Activated CD8-positive, alpha-beta T cell treated with anti-CD3 and anti-CD28 coated beads for 36 hours (primary cell): ENCODE results near the gene ANKRD27. TPM values are rescaled to one million over a fixed set of nuclear protein-coding genes. Genes with fewer than 3 reads are reported as not detected.

Experiments
- ATAC-seq: fragments of 200-7000 bp; cut with Tn5 transposase; one replicate; pipeline ENCODE4 v1.10.0; 2021; ENCODE audit warnings: mild to moderate bottlenecking, moderate library complexity
- CTCF ChIA-PET: fragments of 350-600 bp; sonication (Branson Sonifier 250); formaldehyde crosslinking; loops from one replicate; lab custom pipeline; 2021; ENCODE audit warnings: antibody characterized with exemption; lab: Charles Lee
- POLR2A ChIA-PET: fragments of 350-600 bp; sonication (Branson Sonifier 250); formaldehyde crosslinking; loops from one replicate; lab custom pipeline; 2021; ENCODE audit warnings: antibody characterized with exemption; lab: Charles Lee
- DNase-seq: peaks from one replicate; pipeline ENCODE4 v3.0.0-alpha.2; 2020
- H3K27ac Mint-ChIP-seq: one replicate; pipeline ENCODE4 v1.8.0; 2021; ENCODE audit warnings: mild to moderate bottlenecking, mixed read lengths
- H3K27me3 Mint-ChIP-seq: one replicate; pipeline ENCODE4 v1.8.0; 2021; ENCODE audit warnings: mixed read lengths
- H3K36me3 Mint-ChIP-seq: one replicate; pipeline ENCODE4 v1.8.0; 2021; ENCODE audit warnings: low read depth, mixed read lengths
- H3K4me1 Mint-ChIP-seq: one replicate; pipeline ENCODE4 v1.8.0; 2021; ENCODE audit warnings: low read depth, mixed read lengths
- H3K4me3 Mint-ChIP-seq: one replicate; pipeline ENCODE4 v1.8.0; 2021; ENCODE audit warnings: mild to moderate bottlenecking, moderate library complexity, mixed read lengths
- H3K9me3 Mint-ChIP-seq: one replicate; pipeline ENCODE4 v1.8.0; 2021; ENCODE audit warnings: mixed read lengths
- intact Hi-C: fragments of 100-400 bp; cut with micrococcal nuclease; formaldehyde crosslinking; loops from one replicate; pipeline ENCODE4 v1.10.0; 2022
- total RNA-seq, 2 experiments: library from RNA; stranded (reverse); gene quantifications; one replicate each; pipeline ENCODE4 v1.2.3, GENCODE V29; 2021
- TF ChIP-seq, protein P1 (sequence below): fragments of 200-600 bp; IDR thresholded peaks from one replicate; pipeline ENCODE4 v1.8.0; 2022; ENCODE audit warnings: antibody characterized with exemption, mild to moderate bottlenecking

Gene ANKRD27
- total RNA-seq, 2 experiments from 2014 or later: 34.2 to 41.0 TPM

GRCh38 chr19:32603961-32604360 lies 71.0 kb downstream of the ANKRD27 start:
- peaks cover 24% of the 10 kb centered on the region for H3K36me3 Mint-ChIP-seq
- intact Hi-C loops: no loop called here
- CTCF ChIA-PET: no interaction called here
- no peak overlapping the region for H3K4me3 Mint-ChIP-seq
- H3K27ac Mint-ChIP-seq: no peak overlapping the region
- ATAC-seq (no peak), DNase-seq (no peak)
- H3K27me3 Mint-ChIP-seq: no peaks in the 10 kb centered on the region
- H3K9me3 Mint-ChIP-seq: no peaks in the 10 kb centered on the region
- H3K4me1 Mint-ChIP-seq: peaks cover 7% of the 10 kb centered on the region
- TF ChIP-seq, protein P1, sequence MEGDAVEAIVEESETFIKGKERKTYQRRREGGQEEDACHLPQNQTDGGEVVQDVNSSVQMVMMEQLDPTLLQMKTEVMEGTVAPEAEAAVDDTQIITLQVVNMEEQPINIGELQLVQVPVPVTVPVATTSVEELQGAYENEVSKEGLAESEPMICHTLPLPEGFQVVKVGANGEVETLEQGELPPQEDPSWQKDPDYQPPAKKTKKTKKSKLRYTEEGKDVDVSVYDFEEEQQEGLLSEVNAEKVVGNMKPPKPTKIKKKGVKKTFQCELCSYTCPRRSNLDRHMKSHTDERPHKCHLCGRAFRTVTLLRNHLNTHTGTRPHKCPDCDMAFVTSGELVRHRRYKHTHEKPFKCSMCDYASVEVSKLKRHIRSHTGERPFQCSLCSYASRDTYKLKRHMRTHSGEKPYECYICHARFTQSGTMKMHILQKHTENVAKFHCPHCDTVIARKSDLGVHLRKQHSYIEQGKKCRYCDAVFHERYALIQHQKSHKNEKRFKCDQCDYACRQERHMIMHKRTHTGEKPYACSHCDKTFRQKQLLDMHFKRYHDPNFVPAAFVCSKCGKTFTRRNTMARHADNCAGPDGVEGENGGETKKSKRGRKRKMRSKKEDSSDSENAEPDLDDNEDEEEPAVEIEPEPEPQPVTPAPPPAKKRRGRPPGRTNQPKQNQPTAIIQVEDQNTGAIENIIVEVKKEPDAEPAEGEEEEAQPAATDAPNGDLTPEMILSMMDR: no peak
- POLR2A ChIA-PET: no interaction called here

DNA sequence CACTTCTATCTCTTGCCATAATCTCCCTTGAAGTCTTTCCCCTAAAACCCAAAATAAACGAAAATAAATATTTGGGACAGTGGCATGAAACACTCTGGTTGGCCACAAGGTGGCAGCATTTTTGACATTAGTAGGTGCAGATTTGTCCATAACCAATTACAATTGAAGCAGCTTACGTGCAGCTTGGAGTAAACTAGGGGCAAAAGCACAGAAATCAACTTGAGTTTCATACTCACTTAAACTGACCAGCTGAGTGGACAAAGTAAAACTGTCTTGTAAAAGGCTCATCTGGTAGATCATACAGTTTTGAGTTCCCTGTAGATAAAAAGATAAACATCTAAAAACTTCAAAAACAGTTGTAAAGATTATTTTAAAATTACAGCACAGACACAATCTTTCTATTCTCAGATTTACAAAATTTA lies 75.2 kb downstream of the ANKRD27 start:
- peak; percentile 52 for DNase-seq
- peak; percentile 65 for ATAC-seq
- TF ChIP-seq, protein P1: peak; percentile 78
- no peak overlapping the region for H3K4me3 Mint-ChIP-seq
- ChIA-PET POLR2A (no interaction called here), CTCF (interaction anchor here (0.6 to 1.6 kb wide), 15 partner anchors 13 to 496 kb away, joined by 3 to 10 read pairs (median 3); no protein-coding TSS in a partner anchor)
- peak overlapping the region; percentile 75 for H3K27ac Mint-ChIP-seq
- no peaks in the 10 kb centered on the region for H3K9me3 Mint-ChIP-seq
- intact Hi-C loops: no loop called here
- peaks cover 13% of the 10 kb centered on the region for H3K4me1 Mint-ChIP-seq
- H3K27me3 Mint-ChIP-seq: no peaks in the 10 kb centered on the region
- H3K36me3 Mint-ChIP-seq: peaks cover 33% of the 10 kb centered on the region

DNA sequence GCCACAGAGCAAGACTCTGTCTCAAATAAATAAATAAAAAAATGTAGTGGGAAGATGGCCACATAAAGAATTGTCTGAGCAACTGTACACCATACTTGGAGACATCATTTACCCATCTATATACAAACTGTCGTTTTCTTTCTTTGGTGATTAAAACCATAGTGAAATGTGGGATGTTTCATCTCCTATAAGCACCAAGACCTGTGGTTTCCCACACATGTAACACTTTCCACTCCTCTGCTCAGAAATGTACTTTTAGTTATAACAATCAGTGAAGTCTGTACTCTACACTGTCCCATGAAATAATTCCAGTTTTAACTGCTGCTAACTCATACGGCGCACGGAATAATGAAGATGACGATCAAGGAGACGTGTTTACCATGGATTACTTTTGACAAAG lies 75.7 kb downstream of the ANKRD27 start:
- Mint-ChIP-seq H3K9me3 (no peaks in the 10 kb centered on the region), H3K27me3 (no peaks in the 10 kb centered on the region), H3K36me3 (peaks cover 31% of the 10 kb centered on the region), H3K27ac (peak overlapping the region; percentile 75), H3K4me1 (peaks cover 13% of the 10 kb centered on the region), H3K4me3 (no peak overlapping the region)
- intact Hi-C loops: no loop called here
- peak; percentile 13 for DNase-seq
- ChIA-PET POLR2A (no interaction called here), CTCF (interaction anchor here (0.7 to 1.6 kb wide), 6 partner anchors 7 to 190 kb away, joined by 3 to 10 read pairs (median 4); no protein-coding TSS in a partner anchor)
- TF ChIP-seq, protein P1: no peak
- peak; percentile 70 for ATAC-seq

DNA sequence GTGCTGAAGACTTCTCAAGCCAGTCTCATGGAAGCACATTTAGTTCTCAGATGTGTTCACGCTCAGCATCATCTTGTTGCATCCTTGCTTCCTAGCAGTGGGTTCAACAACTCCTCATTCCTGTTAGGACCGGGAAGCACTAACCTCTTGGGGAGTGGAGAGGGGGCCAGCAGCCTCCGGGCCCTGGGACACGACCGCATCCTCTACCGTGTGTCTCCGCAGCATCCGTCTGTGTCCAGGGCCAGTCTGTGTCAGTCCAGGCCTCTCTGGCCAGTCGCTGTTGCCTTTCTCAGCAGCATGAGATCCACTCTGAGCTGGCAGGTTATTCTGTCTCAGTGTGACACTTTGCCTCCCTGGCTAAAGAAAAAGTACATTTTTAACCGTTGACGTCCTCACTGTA lies 77.0 kb downstream of the ANKRD27 start:
- intact Hi-C loops: no loop called here
- no peak for DNase-seq
- ATAC-seq: no peak
- Mint-ChIP-seq H3K9me3 (no peaks in the 10 kb centered on the region), H3K4me1 (peaks cover 13% of the 10 kb centered on the region), H3K27me3 (no peaks in the 10 kb centered on the region), H3K4me3 (no peak overlapping the region), H3K36me3 (peaks cover 35% of the 10 kb centered on the region), H3K27ac (no peak overlapping the region)
- CTCF ChIA-PET: interaction anchor here (1.5 kb wide), 1 partner anchor 41 kb away, joined by 4 read pairs; no protein-coding TSS in a partner anchor
- TF ChIP-seq, protein P1: no peak
- POLR2A ChIA-PET: no interaction called here

- Mint-ChIP-seq H3K4me3 (no peak overlapping the region), H3K9me3 (peaks cover 2% of the 10 kb centered on the region), H3K36me3 (peaks cover 41% of the 10 kb centered on the region), H3K27me3 (no peaks in the 10 kb centered on the region), H3K27ac (no peak overlapping the region), H3K4me1 (peaks cover 13% of the 10 kb centered on the region)
- intact Hi-C loops: no loop called here
- CTCF ChIA-PET: no interaction called here
- TF ChIP-seq, protein P1: no peak
- POLR2A ChIA-PET: no interaction called here
- ATAC-seq: no peak
- no peak for DNase-seq
Measured at GRCh38 chr19:32595491-32595890, 79.5 kb downstream of the ANKRD27 start.
